T-helper 2 cell treated with Interferon-gamma antibody and Interleukin-4, amounts not matched to agents 100 ng/mL and 5 ng/mL, for 36 hours (primary cell): ENCODE data around the gene SUSD2. TPM values are rescaled to one million over a fixed set of nuclear protein-coding genes. Genes with fewer than 3 reads are reported as not detected.

Experiments used
- total RNA-seq: library from RNA; stranded (reverse); gene quantifications from 2 replicates; pipeline ENCODE4 v1.2.3, GENCODE V29; 2022

The SUSD2 gene
- total RNA-seq, 1 donor from 2014 or later: 0.89 TPM

Other genes with a start within 250 kb of the SUSD2 start
- not detected in 2 replicates for gene GSTT2B, start 220.3 kb upstream of the SUSD2 start, total RNA-seq
- 4.7 and 5.8 TPM in 2 replicates for gene DDTL, start 214.6 kb upstream of the SUSD2 start, total RNA-seq
- gene DDT, start 207.0 kb upstream of the SUSD2 start, total RNA-seq: 114 and 117 TPM in 2 replicates
- 0.18 and 0.41 TPM in 2 replicates for gene GSTT2, start 201.4 kb upstream of the SUSD2 start, total RNA-seq
- gene GSTT4, start 176.0 kb upstream of the SUSD2 start, total RNA-seq: not detected in 2 replicates
- gene CABIN1, start 170.2 kb upstream of the SUSD2 start, total RNA-seq: 116 and 121 TPM in 2 replicates
- gene GGT5, start 63.6 kb downstream of the SUSD2 start, total RNA-seq: 0.11 TPM in 1 of 2 replicates, not detected in the other
- 40.4 and 43.6 TPM in 2 replicates for gene SPECC1L, start 89.3 kb downstream of the SUSD2 start, total RNA-seq
- 14.1 and 17.9 TPM in 2 replicates for gene ADORA2A, start 246.1 kb downstream of the SUSD2 start, total RNA-seq